Left lung (tissue), 10 donors: Measurements from ENCODE around the gene OPCML. TPM values are rescaled to one million over a fixed set of nuclear protein-coding genes. Genes with fewer than 3 reads are reported as not detected.

Source experiments
- ATAC-seq: fragments of 200-7000 bp; cut with Tn5 transposase; one replicate; pipeline ENCODE4 v1.9.1; 2020; ENCODE audit warnings: moderate library complexity
- DNase-seq, 4 donors: peaks; one replicate each; pipeline ENCODE4 v3.0.0-alpha.2; 2013 to 2020
- H3K27ac ChIP-seq, 2 donors: fragments of 200-600 bp; sonication (generic) in 1 of 2; one replicate each; pipeline versions ENCODE4 v1.5.0 to v1.8.0; 2020 to 2021
- H3K27me3 ChIP-seq, 2 donors: fragments of 200-600 bp; sonication (generic) in 1 of 2; one replicate each; pipeline versions ENCODE4 v1.5.0 to v1.8.0; 2020 to 2021
- H3K36me3 ChIP-seq, 2 donors: fragments of 200-600 bp; sonication (generic) in 1 of 2; one replicate each; pipeline versions ENCODE4 v1.5.0 to v1.8.0; 2020 to 2021
- H3K4me1 ChIP-seq, 2 donors: fragments of 200-600 bp; one replicate each; pipeline ENCODE4 v1.8.0; 2021
- H3K4me3 ChIP-seq, 2 donors: fragments of 200-600 bp; sonication (generic) in 1 of 2; one replicate each; pipeline versions ENCODE4 v1.5.0 to v1.8.0; 2020 to 2021; ENCODE audit warnings: mild to moderate bottlenecking in 1 of 2
- H3K9me3 ChIP-seq, 2 donors: fragments of 200-600 bp; sonication (generic) in 1 of 2; one replicate each; pipeline versions ENCODE4 v1.5.0 to v1.8.0; 2020 to 2021
- CTCF ChIP-seq, 2 donors: fragments of 200-600 bp; sonication (generic) in 1 of 2; IDR thresholded peaks; one replicate each; pipeline versions ENCODE4 v1.5.0 to v1.8.0; 2021; ENCODE audit warnings: antibody characterized with exemption in 2 of 2
- intact Hi-C, 2 donors: fragments of 100-400 bp; cut with DNase I; formaldehyde crosslinking; loops; one replicate each; pipeline versions ENCODE4 v1.11.2 to v1.14.2; 2022
- polyA plus RNA-seq, 6 donors: library from polyadenylated mRNA; unstranded; fragments of 120-200 nt; gene quantifications; one replicate each; pipeline ENCODE4 v1.2.1, GENCODE V29; 2013; ENCODE audit not compliant: insufficient read length in 6 of 6
- total RNA-seq, 2 donors: library from RNA; stranded (reverse); fragmentation: NEBNext Ultra II Directional; extraction: Animal tissue kit (Norgen Biotek cat#: 25700); gene quantifications; one replicate each; pipeline ENCODE4 v1.2.1, GENCODE V29; 2021
- donor health status: DM: no; HTN: yes; CAD: no.
- donor health status: DM: no; HTN: no; CAD: no.

Gene OPCML
- total and polyA plus RNA-seq, 8 donors: 0.98 to 5.3 (median 1.9) TPM; not detected in 2

- no peaks in the 10 kb centered on the region for H3K4me1 ChIP-seq
- DNase-seq: no peak
- intact Hi-C loops: no loop called here
- H3K4me3 ChIP-seq: no peak overlapping the region
- H3K9me3 ChIP-seq: no peaks in the 10 kb centered on the region
- H3K27me3 ChIP-seq: no peaks in the 10 kb centered on the region
- ATAC-seq: no peak
- no peak for TF ChIP-seq CTCF (IDR thresholded peaks at IDR 0.05)
- no peaks in the 10 kb centered on the region for H3K36me3 ChIP-seq
- no peak overlapping the region for H3K27ac ChIP-seq
These were observed 10.0 kb downstream of the OPCML start for GRCh38 chr11:133522344-133522743.

DNA sequence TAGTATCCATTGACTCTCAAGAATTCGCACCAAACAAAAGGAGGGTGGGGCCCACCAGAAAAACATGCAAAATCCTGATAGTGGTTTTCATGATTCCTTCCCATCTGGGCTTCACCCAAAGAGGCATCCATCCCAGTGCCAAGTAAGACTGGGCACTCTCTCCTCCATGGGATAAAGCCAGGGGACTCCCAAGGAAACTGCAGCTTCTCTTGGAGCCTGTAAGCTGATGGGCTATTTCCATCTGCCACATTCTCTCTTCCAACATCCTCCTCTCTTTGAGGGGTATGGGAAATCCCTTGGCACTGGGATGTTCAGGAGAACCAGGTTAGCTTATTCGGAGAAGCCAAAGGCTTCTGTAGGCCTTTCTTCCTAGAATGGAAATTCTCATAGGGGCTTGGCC lies 10.8 kb downstream of the OPCML start:
- no peak overlapping the region for H3K4me3 ChIP-seq
- no peak overlapping the region for H3K27ac ChIP-seq
- H3K36me3 ChIP-seq: no peaks in the 10 kb centered on the region
- DNase-seq (no peak), ATAC-seq (no peak)
- no peak for TF ChIP-seq CTCF (IDR thresholded peaks at IDR 0.05)
- H3K4me1 ChIP-seq: no peaks in the 10 kb centered on the region
- H3K27me3 ChIP-seq: no peaks in the 10 kb centered on the region
- no peaks in the 10 kb centered on the region for H3K9me3 ChIP-seq
- intact Hi-C loops: no loop called here

GRCh38 chr11:133520707-133521106 lies 11.6 kb downstream of the OPCML start:
- DNase-seq (no peak), ATAC-seq (no peak)
- H3K4me1 ChIP-seq: no peaks in the 10 kb centered on the region

GRCh38 chr11:133519560-133519959 lies 12.7 kb downstream of the OPCML start:
- Histone ChIP-seq H3K9me3 (no peaks in the 10 kb centered on the region), H3K36me3 (no peaks in the 10 kb centered on the region), H3K27ac (no peak overlapping the region), H3K27me3 (no peaks in the 10 kb centered on the region), H3K4me3 (no peak overlapping the region), H3K4me1 (no peaks in the 10 kb centered on the region)
- DNase-seq (no peak), ATAC-seq (no peak)
- no peak for TF ChIP-seq CTCF (IDR thresholded peaks at IDR 0.05)
- intact Hi-C loops: no loop called here

More at GRCh38 chr11:133520707-133521106, 11.6 kb downstream of the OPCML start:
- H3K9me3 ChIP-seq: no peaks in the 10 kb centered on the region
- no peak overlapping the region for H3K4me3 ChIP-seq
- no peak for TF ChIP-seq CTCF (IDR thresholded peaks at IDR 0.05)
- intact Hi-C loops: no loop called here
- no peak overlapping the region for H3K27ac ChIP-seq
- no peaks in the 10 kb centered on the region for H3K27me3 ChIP-seq
- no peaks in the 10 kb centered on the region for H3K36me3 ChIP-seq

GRCh38 chr11:133518702-133519264 lies 13.5 kb downstream of the OPCML start:
- H3K27ac ChIP-seq: no peak overlapping the region
- H3K4me1 ChIP-seq: no peaks in the 10 kb centered on the region
- ATAC-seq (no peak), DNase-seq (no peak)
- intact Hi-C loops: no loop called here
- no peak for TF ChIP-seq CTCF (IDR thresholded peaks at IDR 0.05)
- H3K27me3 ChIP-seq: no peaks in the 10 kb centered on the region
- no peaks in the 10 kb centered on the region for H3K36me3 ChIP-seq
- H3K9me3 ChIP-seq: no peaks in the 10 kb centered on the region
- H3K4me3 ChIP-seq: no peak overlapping the region
